ENCODE data around the gene MBP.

Gene MBP

DNA sequence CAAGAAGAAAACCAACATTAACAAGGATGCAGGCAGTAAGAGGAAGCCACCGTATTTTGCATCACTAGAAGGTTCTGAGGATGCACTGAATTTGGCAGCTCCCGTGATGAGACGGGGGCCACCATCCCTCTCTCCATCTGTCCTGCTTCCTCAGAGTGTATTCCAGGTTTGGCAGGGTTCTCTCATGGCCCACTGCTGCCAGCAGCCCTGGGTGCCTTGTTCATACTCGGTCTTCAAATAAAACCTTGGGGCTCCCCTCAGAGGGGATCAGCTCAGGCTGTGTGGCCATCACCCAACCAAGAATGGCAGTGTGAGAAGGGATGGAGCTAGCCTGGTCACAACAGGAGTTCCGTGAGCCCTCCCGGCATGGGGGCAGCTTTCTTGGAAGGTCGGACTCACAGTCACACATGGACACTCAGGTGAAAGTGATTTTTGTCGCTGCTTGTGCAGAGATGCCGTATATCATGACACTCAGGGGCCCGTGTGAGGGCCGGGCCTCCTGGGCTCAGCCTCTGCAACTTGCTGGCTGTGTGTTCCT, 12.8 kb upstream of the MBP start:
- no peaks in the 10 kb centered on the region for H3K27me3 ChIP-seq (ENCODE audit: insufficient read depth, poor library complexity, severe bottlenecking)
- H3K4me3 ChIP-seq (replicated peaks; ENCODE audit: insufficient read depth, low read length): no peak overlapping the region
- no peak overlapping the region for H3K27ac ChIP-seq (replicated peaks)
- TF ChIP-seq POLR2AphosphoS5 (IDR thresholded peaks at IDR 0.05; ENCODE audit: low read depth) (no peak), SPI1 (IDR thresholded peaks at IDR 0.05; ENCODE audit: borderline replicate concordance, low read depth) (no peak), GABPA (IDR thresholded peaks at IDR 0.05; ENCODE audit: low read depth) (no peak)
- TF ChIP-seq, protein P1, sequence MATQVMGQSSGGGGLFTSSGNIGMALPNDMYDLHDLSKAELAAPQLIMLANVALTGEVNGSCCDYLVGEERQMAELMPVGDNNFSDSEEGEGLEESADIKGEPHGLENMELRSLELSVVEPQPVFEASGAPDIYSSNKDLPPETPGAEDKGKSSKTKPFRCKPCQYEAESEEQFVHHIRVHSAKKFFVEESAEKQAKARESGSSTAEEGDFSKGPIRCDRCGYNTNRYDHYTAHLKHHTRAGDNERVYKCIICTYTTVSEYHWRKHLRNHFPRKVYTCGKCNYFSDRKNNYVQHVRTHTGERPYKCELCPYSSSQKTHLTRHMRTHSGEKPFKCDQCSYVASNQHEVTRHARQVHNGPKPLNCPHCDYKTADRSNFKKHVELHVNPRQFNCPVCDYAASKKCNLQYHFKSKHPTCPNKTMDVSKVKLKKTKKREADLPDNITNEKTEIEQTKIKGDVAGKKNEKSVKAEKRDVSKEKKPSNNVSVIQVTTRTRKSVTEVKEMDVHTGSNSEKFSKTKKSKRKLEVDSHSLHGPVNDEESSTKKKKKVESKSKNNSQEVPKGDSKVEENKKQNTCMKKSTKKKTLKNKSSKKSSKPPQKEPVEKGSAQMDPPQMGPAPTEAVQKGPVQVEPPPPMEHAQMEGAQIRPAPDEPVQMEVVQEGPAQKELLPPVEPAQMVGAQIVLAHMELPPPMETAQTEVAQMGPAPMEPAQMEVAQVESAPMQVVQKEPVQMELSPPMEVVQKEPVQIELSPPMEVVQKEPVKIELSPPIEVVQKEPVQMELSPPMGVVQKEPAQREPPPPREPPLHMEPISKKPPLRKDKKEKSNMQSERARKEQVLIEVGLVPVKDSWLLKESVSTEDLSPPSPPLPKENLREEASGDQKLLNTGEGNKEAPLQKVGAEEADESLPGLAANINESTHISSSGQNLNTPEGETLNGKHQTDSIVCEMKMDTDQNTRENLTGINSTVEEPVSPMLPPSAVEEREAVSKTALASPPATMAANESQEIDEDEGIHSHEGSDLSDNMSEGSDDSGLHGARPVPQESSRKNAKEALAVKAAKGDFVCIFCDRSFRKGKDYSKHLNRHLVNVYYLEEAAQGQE (IDR thresholded peaks at IDR 0.05; ENCODE audit: insufficient replicate concordance, low read depth): no peak
- TF ChIP-seq, protein P2, sequence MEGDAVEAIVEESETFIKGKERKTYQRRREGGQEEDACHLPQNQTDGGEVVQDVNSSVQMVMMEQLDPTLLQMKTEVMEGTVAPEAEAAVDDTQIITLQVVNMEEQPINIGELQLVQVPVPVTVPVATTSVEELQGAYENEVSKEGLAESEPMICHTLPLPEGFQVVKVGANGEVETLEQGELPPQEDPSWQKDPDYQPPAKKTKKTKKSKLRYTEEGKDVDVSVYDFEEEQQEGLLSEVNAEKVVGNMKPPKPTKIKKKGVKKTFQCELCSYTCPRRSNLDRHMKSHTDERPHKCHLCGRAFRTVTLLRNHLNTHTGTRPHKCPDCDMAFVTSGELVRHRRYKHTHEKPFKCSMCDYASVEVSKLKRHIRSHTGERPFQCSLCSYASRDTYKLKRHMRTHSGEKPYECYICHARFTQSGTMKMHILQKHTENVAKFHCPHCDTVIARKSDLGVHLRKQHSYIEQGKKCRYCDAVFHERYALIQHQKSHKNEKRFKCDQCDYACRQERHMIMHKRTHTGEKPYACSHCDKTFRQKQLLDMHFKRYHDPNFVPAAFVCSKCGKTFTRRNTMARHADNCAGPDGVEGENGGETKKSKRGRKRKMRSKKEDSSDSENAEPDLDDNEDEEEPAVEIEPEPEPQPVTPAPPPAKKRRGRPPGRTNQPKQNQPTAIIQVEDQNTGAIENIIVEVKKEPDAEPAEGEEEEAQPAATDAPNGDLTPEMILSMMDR (IDR thresholded peaks at IDR 0.05; ENCODE audit: insufficient read depth, low read length): no peak
- DNase-seq (ENCODE audit: low read depth in 1 of 2, low spot score in 1 of 2): no peak

DNA sequence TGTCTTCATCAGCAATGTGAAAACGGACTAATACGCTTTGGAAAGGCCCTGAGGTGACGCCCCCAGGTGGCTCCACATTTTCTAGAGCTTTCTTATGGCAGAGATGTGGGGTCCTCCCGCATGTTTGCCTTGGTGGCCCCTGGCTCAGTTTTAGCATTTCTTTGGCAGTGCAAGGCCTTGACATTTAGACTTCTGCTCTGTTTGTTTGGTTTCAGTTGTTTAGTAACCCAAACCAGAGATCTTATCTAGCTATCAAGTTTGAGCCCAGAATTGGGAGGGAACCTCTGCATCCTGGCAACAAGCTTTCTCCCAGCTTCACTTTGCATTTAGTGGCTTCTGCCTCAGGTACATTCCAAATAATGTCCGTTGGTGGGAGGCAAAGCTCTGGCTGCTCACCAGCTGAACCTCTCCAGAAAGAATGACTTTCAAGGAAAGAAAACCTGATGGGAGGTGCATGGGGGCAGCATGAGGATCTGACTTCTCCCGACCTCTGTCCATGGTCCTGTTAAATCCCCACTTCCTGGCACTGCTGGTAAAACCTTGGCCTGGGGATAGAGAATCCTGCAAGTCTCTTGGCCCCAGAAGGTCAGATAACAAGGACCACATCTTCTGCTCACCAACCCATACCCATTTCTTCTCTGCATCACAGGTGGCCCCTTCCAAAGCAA, 12.0 kb upstream of the MBP start:
- TF ChIP-seq, protein P1 (IDR thresholded peaks at IDR 0.05; ENCODE audit: insufficient replicate concordance, low read depth): peak; percentile 93
- TF ChIP-seq, protein P2 (IDR thresholded peaks at IDR 0.05; ENCODE audit: insufficient read depth, low read length): no peak
- Histone ChIP-seq H3K27ac (replicated peaks) (no peak overlapping the region), H3K4me3 (replicated peaks; ENCODE audit: insufficient read depth, low read length) (no peak overlapping the region), H3K27me3 (ENCODE audit: insufficient read depth, poor library complexity, severe bottlenecking) (no peaks in the 10 kb centered on the region)
- DNase-seq (ENCODE audit: low read depth in 1 of 2, low spot score in 1 of 2): no peak

DNA sequence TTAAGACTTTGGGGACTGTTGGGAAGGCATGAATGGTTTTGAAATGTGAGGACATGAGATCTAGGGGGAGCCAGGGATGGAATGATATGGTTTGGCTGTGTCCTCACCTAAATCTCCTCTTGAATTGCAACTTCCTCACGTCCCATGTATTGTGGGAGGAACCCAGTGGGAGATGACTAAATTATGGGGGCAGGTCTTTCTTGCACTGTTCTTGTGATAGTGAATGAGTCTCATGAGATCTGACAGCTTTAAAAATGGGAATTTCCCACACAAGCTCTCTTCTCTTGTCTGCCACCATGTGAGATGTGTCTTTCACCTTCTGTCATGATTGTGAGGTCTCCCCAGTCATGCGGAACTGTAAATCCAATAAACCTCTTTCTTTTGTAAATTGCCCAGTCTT, 11.5 kb upstream of the MBP start:
- Histone ChIP-seq H3K4me3 (replicated peaks; ENCODE audit: insufficient read depth, low read length) (no peak overlapping the region), H3K27me3 (ENCODE audit: insufficient read depth, poor library complexity, severe bottlenecking) (no peaks in the 10 kb centered on the region), H3K27ac (replicated peaks) (no peak overlapping the region)
- no peak for DNase-seq (ENCODE audit: low read depth in 1 of 2, low spot score in 1 of 2)
- TF ChIP-seq, protein P1 (IDR thresholded peaks at IDR 0.05; ENCODE audit: insufficient replicate concordance, low read depth): no peak
- TF ChIP-seq POLR2AphosphoS5 (IDR thresholded peaks at IDR 0.05; ENCODE audit: low read depth): no peak
- TF ChIP-seq, protein P2 (IDR thresholded peaks at IDR 0.05; ENCODE audit: insufficient read depth, low read length): no peak
- TF ChIP-seq SPI1 (IDR thresholded peaks at IDR 0.05; ENCODE audit: borderline replicate concordance, low read depth): no peak
- no peak for TF ChIP-seq GABPA (IDR thresholded peaks at IDR 0.05; ENCODE audit: low read depth)

All from HL-60 (cell line).